Stimulated activated CD4-positive, alpha-beta T cell treated with anti-CD3 and anti-CD28 coated beads, Interleukin-4, amount 100 ng/mL, for 1 hour (primary cell): ENCODE measurements around the gene AGFG2.
"Not testable (repeated sequence)": the region's sequence is repeated elsewhere in the genome, so short reads cannot be mapped to it uniquely, and the experiment has no call there.

Experiments
- DNase-seq: peaks from one replicate; pipeline ENCODE4 v3.0.0-alpha.2; 2020

AGFG2 gene

DNA sequence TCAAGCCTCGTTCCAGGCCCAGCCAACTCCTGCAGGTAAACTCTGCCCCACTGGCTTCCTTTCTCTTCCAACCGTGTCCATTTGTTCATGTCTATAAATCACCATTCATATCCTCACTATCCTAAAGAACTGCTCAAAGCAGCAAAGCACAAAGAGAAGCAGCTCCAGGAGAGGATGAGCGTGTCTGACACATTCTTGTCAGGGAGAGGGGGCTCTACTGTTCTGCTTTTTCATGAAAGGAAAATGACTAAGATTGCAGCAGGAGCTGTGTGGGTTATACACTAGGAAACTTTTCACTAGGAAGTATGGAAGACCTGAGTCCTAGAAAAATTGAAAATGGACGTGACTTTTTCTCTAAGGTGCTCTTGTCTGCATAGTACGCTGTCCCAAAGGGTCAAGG lies 16.7 kb downstream of the AGFG2 start:
- no peak for DNase-seq

DNA sequence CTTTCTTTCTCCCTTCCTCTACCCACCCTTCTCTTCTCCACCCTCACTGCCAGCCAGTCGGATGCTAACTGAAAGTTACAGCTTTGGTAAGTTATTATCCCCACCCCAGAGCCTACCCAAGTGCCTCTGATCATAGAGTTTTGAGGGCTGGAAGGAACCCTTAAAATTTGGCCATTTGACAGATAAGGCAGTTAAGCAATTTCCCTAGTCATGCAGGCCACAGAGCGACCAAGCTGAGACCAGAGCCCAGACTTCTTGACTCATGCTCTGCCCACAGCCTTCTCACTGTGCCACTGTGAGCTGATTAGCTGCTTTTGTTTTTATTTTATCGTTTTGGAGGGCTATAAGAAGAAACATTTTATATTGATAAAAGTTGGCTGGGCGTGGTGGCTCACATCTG lies 17.5 kb downstream of the AGFG2 start:
- no peak for DNase-seq

- DNase-seq, result no peak
These were observed 20.1 kb downstream of the AGFG2 start for GRCh38 chr7:100559127-100559526.

GRCh38 chr7:100561491-100562194 lies 22.6 kb downstream of the AGFG2 start:
- DNase-seq, result no peak

DNA sequence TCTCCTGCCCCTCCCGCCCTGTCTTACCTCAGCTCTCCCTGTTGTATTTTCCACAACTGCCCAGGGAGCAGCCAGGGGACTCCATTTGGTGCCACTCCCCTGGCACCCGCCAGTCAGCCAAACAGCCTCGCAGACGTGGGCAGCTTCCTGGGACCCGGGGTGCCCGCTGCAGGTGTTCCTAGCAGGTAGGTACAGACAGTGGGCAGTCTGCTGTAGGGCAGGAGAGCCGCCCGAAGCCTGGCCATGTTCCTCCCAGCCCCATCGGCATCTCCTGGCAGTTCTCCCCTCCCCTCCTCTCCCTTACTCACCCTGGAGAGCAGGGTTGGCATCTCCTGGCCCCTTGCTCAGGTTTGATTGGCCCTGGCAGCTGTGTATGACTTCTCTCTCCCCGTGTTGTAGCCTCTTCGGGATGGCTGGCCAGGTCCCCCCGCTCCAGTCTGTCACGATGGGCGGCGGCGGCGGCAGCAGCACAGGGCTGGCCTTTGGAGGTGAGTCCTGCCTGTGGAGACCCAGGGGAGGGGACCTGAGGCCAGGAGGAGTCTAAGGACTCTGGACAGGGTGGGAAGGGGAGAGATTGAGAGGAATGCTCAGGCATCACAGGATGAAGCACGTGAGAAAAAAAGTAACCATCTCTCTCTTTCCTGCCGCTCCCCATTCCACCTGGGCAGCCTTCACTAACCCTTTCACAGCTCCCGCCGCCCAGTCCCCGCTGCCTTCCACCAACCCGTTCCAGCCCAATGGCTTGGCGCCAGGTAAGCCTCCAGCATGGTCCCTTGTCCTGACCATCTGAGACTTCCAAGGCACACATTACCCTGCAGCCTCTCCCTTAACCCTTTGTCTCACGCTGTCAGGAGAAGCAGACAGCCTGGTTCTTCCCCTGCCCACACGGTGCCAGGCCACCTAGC lies 23.4 kb downstream of the AGFG2 start:
- no peak for DNase-seq

- no peak for DNase-seq
These were observed 24.1 kb downstream of the AGFG2 start for GRCh38 chr7:100563100-100563564.

GRCh38 chr7:100563809-100564400 lies 24.9 kb downstream of the AGFG2 start:
- peak; percentile 88 for DNase-seq

GRCh38 chr7:100564405-100564804 lies 25.4 kb downstream of the AGFG2 start:
- DNase-seq, result not testable (repeated sequence)

DNA sequence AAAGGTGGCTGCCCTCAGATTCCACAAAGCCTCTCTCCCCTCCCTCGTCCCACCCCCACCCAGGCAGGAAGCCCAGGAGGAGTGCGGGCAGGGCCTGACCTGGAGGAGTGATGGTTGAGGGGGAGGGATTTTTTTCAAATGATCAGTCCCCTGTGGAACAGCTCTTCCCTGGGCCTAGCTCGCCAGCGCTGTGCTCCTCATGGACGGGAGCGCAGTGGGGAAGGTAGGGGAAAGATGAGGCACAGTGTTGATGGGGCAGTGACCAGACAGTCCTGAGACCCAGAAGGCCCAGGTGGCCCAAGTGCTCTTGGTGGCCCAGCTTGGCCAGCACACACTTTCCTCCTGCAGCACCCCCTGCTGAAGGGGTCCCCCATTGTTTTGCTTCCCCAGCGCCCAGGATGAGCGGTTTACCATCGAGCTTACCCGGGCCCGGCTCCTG lies 26.1 kb downstream of the AGFG2 start:
- no peak for DNase-seq

GRCh38 chr7:100566018-100566531 lies 27.1 kb downstream of the AGFG2 start:
- DNase-seq, result no peak

DNA sequence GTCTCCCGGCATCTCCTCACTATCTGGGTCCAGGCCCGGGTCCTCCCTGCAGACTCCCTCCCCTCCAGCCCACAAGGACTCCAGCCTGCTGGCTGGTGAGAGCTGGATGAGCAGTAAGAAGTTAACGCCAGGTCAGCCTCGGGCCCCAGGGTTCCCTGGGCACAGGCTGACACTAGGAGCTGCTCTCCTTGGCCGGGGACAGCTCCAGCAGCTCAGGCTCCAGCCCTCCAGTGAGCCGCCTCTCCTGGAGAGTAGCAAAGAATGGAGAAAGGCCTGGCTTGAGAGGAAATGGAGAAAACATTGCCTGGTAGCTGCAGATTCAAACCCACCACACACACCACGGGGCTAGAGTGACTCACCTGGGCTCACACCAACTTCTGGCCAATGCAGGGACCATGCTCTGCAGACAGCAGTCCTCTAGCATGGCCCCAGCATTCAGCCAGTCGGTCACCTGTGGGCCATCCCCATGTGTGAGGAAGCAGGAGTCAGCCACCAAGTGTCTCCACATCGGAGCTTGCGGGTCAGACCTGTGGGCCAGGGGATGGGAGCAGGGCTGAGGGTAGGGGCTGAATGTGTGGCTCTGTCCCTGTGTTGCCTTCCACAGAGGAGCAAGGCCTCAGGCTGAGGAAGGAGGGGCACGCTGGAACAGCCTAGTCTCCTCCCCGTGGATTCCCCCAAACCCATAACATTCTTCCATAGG lies 28.2 kb downstream of the AGFG2 start:
- DNase-seq, result no peak

DNA sequence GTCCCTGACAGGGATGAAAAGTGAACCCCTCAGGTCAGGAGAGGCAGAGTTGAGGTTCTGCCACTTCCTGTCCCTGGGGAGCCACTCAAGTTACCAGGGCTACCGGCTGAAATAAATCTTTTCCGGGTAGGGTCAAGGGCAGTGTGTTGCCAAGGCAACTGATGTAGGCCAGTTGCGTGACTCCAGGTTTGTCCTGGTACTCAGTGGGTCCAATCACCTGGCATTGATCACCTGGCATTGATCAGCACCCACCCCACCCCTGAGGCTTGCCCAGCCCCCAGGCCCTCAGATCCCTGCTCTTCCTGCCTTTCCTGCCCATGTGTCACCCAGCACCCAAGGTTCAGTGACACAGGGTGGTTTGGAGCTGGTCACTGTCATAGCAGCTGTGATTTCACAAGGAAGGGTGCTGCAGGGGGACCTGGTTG lies 28.8 kb downstream of the AGFG2 start:
- DNase-seq, result no peak

GRCh38 chr7:100568176-100568895 lies 29.3 kb downstream of the AGFG2 start:
- DNase-seq, result no peak

- peak; percentile 50 for DNase-seq
These were observed 30.2 kb downstream of the AGFG2 start for GRCh38 chr7:100568896-100569844.

DNA sequence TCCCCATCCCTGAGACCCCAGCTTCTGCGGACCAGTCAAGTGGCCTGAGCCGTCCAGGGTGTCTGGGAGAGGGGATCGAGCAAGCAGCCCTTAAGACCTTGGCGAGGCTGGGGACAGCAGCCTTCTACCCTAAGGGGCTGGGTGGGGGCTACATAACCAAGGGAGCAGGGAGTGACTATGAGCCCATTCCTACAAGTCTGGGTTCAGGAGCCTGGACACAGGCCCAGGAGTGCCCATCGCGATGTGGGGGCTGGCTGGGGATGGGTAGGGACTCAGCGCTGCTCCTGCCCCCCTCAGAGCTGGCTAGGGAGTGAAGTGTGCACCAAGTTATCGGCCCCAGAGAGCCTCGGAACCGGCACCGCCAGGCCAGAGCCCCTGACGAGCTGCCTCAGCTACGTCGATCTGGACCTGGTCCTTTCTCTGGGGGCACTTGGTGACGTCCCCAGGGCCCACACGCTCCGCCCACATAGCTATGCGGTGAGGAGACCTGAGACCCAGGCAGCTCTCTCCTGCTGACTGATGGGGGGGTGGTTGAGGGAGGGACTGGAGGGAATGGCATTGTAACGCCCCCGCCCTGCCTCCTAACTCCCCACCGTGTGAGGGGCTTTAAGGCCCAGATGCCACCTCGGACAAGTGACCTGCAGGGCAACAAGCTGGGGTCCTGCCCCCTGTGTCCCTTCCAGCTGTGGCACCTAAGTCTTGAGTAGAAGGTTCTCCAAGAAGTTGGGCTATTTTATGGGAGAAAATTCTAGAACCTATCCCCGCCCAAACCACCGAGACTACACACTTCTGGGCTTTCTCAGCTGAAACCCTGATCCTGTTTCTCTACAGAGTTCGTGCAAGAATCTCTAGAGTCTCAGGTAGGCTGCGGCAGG lies 32.2 kb downstream of the AGFG2 start:
- no peak for DNase-seq

- no peak for DNase-seq
These were observed 32.8 kb downstream of the AGFG2 start for GRCh38 chr7:100571829-100572116.

DNA sequence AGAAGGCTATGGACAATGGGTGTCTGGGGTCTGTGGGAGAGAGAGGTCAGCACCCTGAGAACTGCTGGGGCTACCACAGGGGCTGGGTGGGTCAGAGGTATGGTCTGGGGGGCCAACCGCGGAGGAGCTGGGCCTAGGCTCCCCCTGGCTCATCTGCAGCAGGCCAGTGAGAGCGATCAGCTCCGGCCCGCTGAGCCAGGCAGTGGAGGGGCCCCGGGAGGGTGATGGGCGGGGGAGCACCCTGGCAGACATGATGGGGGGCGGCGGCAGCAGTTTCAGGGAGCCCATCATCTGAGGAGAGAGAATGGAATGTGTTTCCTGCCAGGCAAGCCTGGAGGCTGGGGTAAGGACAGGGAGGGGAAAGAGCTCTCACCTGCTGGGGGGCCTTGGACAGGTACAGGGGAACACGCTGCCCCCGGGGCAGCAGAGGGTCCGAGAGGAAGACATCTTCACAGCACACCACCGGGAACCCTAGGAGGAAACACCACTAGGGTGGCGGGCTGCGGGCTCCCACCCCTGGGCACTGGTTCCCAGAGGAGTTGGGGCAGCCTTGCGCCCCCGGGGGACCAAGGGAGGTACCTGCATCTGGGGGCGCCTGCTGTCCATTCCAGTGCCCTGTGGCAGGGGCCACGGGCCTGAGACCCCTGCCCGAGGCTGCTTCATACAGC lies 33.4 kb downstream of the AGFG2 start:
- DNase-seq, result no peak

- DNase-seq, result no peak
These were observed 34.1 kb downstream of the AGFG2 start for GRCh38 chr7:100572949-100573675.
